DOHH2 (cell line): ENCODE data around the gene TTC28.
"Not testable (repeated sequence)": the region's sequence is repeated elsewhere in the genome, so short reads cannot be mapped to it uniquely, and the experiment has no call there.

Experiments
- EZH2phosphoT487 ChIP-seq: fragments of 200-600 bp; sonication (generic); IDR thresholded peaks from 2 replicates; pipeline ENCODE4 v1.6.1; 2017; ENCODE audit warnings: borderline replicate concordance, mild to moderate bottlenecking, antibody characterized with exemption, low read length, moderate library complexity, mixed read lengths
- TF ChIP-seq, protein P1 (sequence below): fragments of 200-600 bp; sonication (generic); IDR thresholded peaks from one replicate; pipeline ENCODE4 v1.5.1; 2014; ENCODE audit warnings: antibody characterized with exemption, mild to moderate bottlenecking, low read depth, low read length; ENCODE audit not compliant: poor library complexity, severe bottlenecking

GRCh38 chr22:28566920-28567499, 112.6 kb downstream of the TTC28 start:
- TF ChIP-seq, protein P1, sequence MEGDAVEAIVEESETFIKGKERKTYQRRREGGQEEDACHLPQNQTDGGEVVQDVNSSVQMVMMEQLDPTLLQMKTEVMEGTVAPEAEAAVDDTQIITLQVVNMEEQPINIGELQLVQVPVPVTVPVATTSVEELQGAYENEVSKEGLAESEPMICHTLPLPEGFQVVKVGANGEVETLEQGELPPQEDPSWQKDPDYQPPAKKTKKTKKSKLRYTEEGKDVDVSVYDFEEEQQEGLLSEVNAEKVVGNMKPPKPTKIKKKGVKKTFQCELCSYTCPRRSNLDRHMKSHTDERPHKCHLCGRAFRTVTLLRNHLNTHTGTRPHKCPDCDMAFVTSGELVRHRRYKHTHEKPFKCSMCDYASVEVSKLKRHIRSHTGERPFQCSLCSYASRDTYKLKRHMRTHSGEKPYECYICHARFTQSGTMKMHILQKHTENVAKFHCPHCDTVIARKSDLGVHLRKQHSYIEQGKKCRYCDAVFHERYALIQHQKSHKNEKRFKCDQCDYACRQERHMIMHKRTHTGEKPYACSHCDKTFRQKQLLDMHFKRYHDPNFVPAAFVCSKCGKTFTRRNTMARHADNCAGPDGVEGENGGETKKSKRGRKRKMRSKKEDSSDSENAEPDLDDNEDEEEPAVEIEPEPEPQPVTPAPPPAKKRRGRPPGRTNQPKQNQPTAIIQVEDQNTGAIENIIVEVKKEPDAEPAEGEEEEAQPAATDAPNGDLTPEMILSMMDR, result not testable (repeated sequence)
- TF ChIP-seq EZH2phosphoT487, result not testable (repeated sequence)
